Lower lobe of right lung (tissue), 2 donors: ENCODE measurements around the gene MAP7D2. TPM values are rescaled to one million over a fixed set of nuclear protein-coding genes. Genes with fewer than 3 reads are reported as not detected.

Experiments used
- ATAC-seq, 2 donors: fragments of 200-7000 bp; cut with Tn5 transposase; one replicate each; pipeline ENCODE4 v1.9.1; 2020 to 2022; ENCODE audit warnings: mild to moderate bottlenecking in 2 of 2, moderate library complexity in 2 of 2
- DNase-seq: peaks from one replicate; pipeline ENCODE4 v3.0.0-alpha.2; 2020
- H3K27ac ChIP-seq: fragments of 200-600 bp; one replicate; pipeline ENCODE4 v1.8.0; 2022
- H3K27me3 ChIP-seq: fragments of 200-600 bp; one replicate; pipeline ENCODE4 v1.8.0; 2022; ENCODE audit warnings: low read depth
- H3K36me3 ChIP-seq: fragments of 200-600 bp; one replicate; pipeline ENCODE4 v1.8.0; 2022; ENCODE audit warnings: mild to moderate bottlenecking
- H3K4me1 ChIP-seq: fragments of 200-600 bp; one replicate; pipeline ENCODE4 v1.8.0; 2022
- H3K4me3 ChIP-seq: fragments of 200-600 bp; one replicate; pipeline ENCODE4 v1.8.0; 2022; ENCODE audit warnings: mild to moderate bottlenecking
- H3K9me3 ChIP-seq: fragments of 200-600 bp; one replicate; pipeline ENCODE4 v1.8.0; 2022
- CTCF ChIP-seq: fragments of 200-600 bp; IDR thresholded peaks from one replicate; pipeline ENCODE4 v1.8.0; 2022; ENCODE audit warnings: antibody characterized with exemption, mild to moderate bottlenecking
- intact Hi-C: fragments of 100-400 bp; cut with DNase I; formaldehyde crosslinking; loops from one replicate; pipeline ENCODE4 v1.11.0; 2022
- microRNA-seq: library from miRNA; unstranded; fragments of <30 nt; microRNA quantifications from one replicate; pipeline ENCODE4 v1.2.0, GENCODE V29; 2020; ENCODE audit warnings: borderline number of aligned reads
- total RNA-seq: library from RNA; stranded (reverse); fragmentation: NEBNext Ultra II Directional; extraction: Animal tissue kit (Norgen Biotek cat#: 25700); gene quantifications from one replicate; pipeline ENCODE4 v1.2.1, GENCODE V29; 2021
- donor health status: DM: no; HTN: yes; CAD: no; lungs with severe emphysema.

Gene MAP7D2
- total RNA-seq, 1 donor from 2014 or later: 0.35 TPM

- no peak for ATAC-seq
- Histone ChIP-seq H3K4me1 (no peaks in the 10 kb centered on the region), H3K27ac (no peak overlapping the region), H3K27me3 (no peaks in the 10 kb centered on the region), H3K36me3 (peaks cover 12% of the 10 kb centered on the region), H3K9me3 (no peaks in the 10 kb centered on the region), H3K4me3 (no peak overlapping the region)
- TF ChIP-seq CTCF: no peak
- intact Hi-C loops: no loop called here
- no peak for DNase-seq
These were observed 159.8 kb downstream of the MAP7D2 start for GRCh38 chrX:19956923-19957322.

Small RNA genes within 50 kb of the gene (microRNA-seq; reads per million reads assigned to microRNA genes)
- gene MIR23C: 11.6 reads per million, percentile 17 among the genes with 10 or more reads in this experiment

Other genes with a start within 250 kb of the MAP7D2 start
- gene SH3KBP1, start 229.3 kb downstream of the MAP7D2 start, total RNA-seq: 49.4 TPM
- gene BCLAF3, start 125.8 kb downstream of the MAP7D2 start, total RNA-seq: 13.1 TPM
- 60.0 TPM for gene EIF1AX, start 24.9 kb upstream of the MAP7D2 start, total RNA-seq
- 64.5 TPM for gene RPS6KA3, start 150.0 kb upstream of the MAP7D2 start, total RNA-seq